KMS-11 (cell line): Measurements from ENCODE around the gene TAS2R4.
"Not testable (repeated sequence)": the region's sequence is repeated elsewhere in the genome, so short reads cannot be mapped to it uniquely, and the experiment has no call there.

Source experiments
- H2AFZ ChIP-seq: fragments of 200-600 bp; sonication (generic); 2 replicates; pipeline ENCODE4 v1.6.1; 2016; ENCODE audit warnings: antibody characterized with exemption, mixed run types, low read depth
- H3K27ac ChIP-seq: fragments of 200-600 bp; sonication (generic); 2 replicates; pipeline ENCODE4 v1.6.1; 2016; ENCODE audit warnings: mild to moderate bottlenecking, mixed run types
- H3K27me3 ChIP-seq: fragments of 200-600 bp; sonication (generic); 2 replicates; pipeline ENCODE4 v1.6.1; 2017; ENCODE audit warnings: mild to moderate bottlenecking, low read depth, mixed run types, moderate library complexity; ENCODE audit not compliant: insufficient read depth
- H3K36me3 ChIP-seq: fragments of 200-600 bp; sonication (generic); 2 replicates; pipeline ENCODE4 v1.6.1; 2017; ENCODE audit warnings: mild to moderate bottlenecking, mixed run types; ENCODE audit not compliant: insufficient read depth
- H3K4me1 ChIP-seq: fragments of 200-600 bp; sonication (generic); 2 replicates; pipeline ENCODE4 v1.6.1; 2016; ENCODE audit warnings: mild to moderate bottlenecking, low read depth, mixed run types; ENCODE audit not compliant: poor library complexity, severe bottlenecking
- H3K4me2 ChIP-seq: fragments of 200-600 bp; sonication (generic); 2 replicates; pipeline ENCODE4 v1.7.0; 2016; ENCODE audit warnings: mild to moderate bottlenecking, mixed run types
- H3K4me3 ChIP-seq: fragments of 200-600 bp; sonication (generic); IDR thresholded peaks from 2 replicates; pipeline ENCODE4 v1.6.1; 2017; ENCODE audit warnings: low read depth, low read length, mixed read lengths; ENCODE audit not compliant: insufficient read depth
- H3K79me2 ChIP-seq: fragments of 200-600 bp; sonication (generic); 2 replicates; pipeline ENCODE4 v1.6.1; 2016; ENCODE audit warnings: low read depth, mixed run types; ENCODE audit not compliant: insufficient read depth
- H3K9ac ChIP-seq: fragments of 200-600 bp; sonication (generic); 2 replicates; pipeline ENCODE4 v1.6.1; 2016; ENCODE audit warnings: mild to moderate bottlenecking, mixed run types
- H4K20me1 ChIP-seq: fragments of 200-600 bp; sonication (generic); 2 replicates; pipeline ENCODE4 v1.6.1; 2016; ENCODE audit warnings: mild to moderate bottlenecking, mixed run types; ENCODE audit not compliant: insufficient read depth
- CTCF ChIP-seq: fragments of 200-600 bp; sonication (generic); conservative IDR thresholded peaks from 2 replicates; pipeline ENCODE4 v1.6.1; 2017; ENCODE audit warnings: low read depth, mild to moderate bottlenecking, antibody characterized with exemption, low read length, moderate library complexity, mixed read lengths

The TAS2R4 gene

GRCh38 chr7:141763797-141764196 is 12.7 kb upstream of the TAS2R4 start, which contains the start of gene TAS2R3:
Gene TAS2R3, plus strand, starts transcription at chr7:141764097. Its CDS starts 62 bp downstream, at chr7:141764159.
- no peaks in the 10 kb centered on the region for H4K20me1 ChIP-seq
- no peaks in the 10 kb centered on the region for H3K79me2 ChIP-seq
- H3K36me3 ChIP-seq, result peaks cover 3% of the 10 kb centered on the region; the same call in 1 of the 2 replicates
- no peak within 1 kb of the TSS for H3K4me3 ChIP-seq
- no peak within 1 kb of the TSS for H3K27ac ChIP-seq
- H3K4me2 ChIP-seq, result no peak within 1 kb of the TSS
- H2AFZ ChIP-seq, result no peak within 1 kb of the TSS
- H3K9ac ChIP-seq, result no peak within 1 kb of the TSS
- no peak for TF ChIP-seq CTCF
- no peaks in the 10 kb centered on the region for H3K27me3 ChIP-seq
- H3K4me1 ChIP-seq, result no peaks in the 10 kb centered on the region

DNA sequence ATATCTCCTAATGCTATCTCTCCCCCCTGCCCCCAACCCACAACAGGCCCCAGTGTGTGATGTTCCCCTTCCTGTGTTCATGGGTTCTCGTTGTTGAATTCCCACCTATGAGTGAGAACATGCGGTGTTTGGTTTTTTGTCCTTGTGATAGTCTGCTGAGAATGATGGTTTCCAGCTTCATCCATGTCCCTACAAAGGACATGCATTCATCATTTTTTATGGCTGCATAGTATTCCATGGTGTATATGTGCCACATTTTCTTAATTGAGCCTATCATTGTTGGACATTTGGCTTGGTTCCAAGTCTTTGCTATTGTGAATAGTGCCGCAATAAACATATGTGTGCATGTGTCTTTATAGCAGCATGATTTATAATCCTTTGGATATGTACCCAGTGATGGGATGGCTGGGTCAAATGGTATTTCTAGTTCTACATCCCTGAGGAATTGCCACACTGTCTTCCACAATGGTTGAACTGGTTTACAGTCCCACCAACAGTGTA is 6.3 kb upstream of the TAS2R4 start:
- H3K9ac ChIP-seq, H3K4me1 ChIP-seq, H3K4me2 ChIP-seq, H3K36me3 ChIP-seq, H3K4me3 ChIP-seq, H4K20me1 ChIP-seq, H2AFZ ChIP-seq, H3K27ac ChIP-seq, H3K27me3 ChIP-seq, H3K79me2 ChIP-seq: not testable (repeated sequence)

DNA sequence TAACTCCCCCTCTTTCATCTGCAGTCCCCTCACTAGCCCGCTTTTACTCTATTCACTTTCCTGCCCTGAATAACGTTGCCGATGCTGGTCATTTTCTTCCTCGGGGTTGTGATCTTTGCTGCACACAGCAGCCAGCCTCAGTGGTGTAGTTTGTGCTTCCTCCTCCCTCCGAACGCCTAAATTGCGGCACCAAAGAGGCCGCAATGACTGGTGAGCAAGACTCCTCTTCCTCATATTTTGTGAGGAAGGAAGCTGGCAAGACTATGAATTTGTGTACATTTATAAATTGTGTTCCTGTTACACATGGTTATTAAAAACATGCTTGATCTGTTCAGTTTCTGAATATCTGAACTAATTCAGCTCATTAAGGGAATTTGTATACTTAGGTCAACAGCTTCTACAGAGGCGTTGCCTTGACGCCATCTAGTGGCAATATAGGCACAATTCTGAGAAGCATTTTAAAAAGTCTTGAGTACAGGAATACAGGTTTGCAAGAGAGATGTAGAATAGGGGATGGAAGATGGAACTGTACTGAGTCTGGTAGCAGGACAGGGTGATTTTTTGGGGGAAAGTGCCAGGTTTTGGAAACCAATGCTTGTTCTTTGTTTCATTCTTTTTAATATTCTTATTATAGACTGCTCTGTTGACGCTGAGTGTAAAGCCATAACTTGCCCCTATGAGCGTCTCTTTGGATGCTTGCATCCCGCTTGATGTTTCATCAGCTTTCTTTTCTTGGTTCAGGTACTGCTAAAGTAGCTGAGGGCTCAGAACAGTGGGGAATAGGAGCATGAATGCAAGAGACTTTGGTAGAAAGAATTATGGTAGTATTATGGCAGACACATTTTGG is 9.5 kb downstream of the TAS2R4 start:
- no peak overlapping the region for H3K27ac ChIP-seq
- no peak overlapping the region for H3K9ac ChIP-seq
- no peaks in the 10 kb centered on the region for H3K79me2 ChIP-seq
- H3K4me1 ChIP-seq, result no peaks in the 10 kb centered on the region
- TF ChIP-seq CTCF, result peak; percentile 95
- H4K20me1 ChIP-seq, result no peaks in the 10 kb centered on the region
- no peak overlapping the region for H2AFZ ChIP-seq
- no peaks in the 10 kb centered on the region for H3K27me3 ChIP-seq
- H3K36me3 ChIP-seq, result no peaks in the 10 kb centered on the region
- H3K4me2 ChIP-seq, result no peak overlapping the region
- no peak overlapping the region for H3K4me3 ChIP-seq

GRCh38 chr7:141788296-141788695 is 11.8 kb downstream of the TAS2R4 start:
- Histone ChIP-seq H4K20me1 (no peaks in the 10 kb centered on the region), H3K4me1 (no peaks in the 10 kb centered on the region), H3K27me3 (no peaks in the 10 kb centered on the region), H3K4me2 (no peak overlapping the region), H3K9ac (no peak overlapping the region), H3K27ac (no peak overlapping the region), H2AFZ (no peak overlapping the region), H3K4me3 (no peak overlapping the region), H3K79me2 (no peaks in the 10 kb centered on the region), H3K36me3 (no peaks in the 10 kb centered on the region)
- TF ChIP-seq CTCF, result no peak

DNA sequence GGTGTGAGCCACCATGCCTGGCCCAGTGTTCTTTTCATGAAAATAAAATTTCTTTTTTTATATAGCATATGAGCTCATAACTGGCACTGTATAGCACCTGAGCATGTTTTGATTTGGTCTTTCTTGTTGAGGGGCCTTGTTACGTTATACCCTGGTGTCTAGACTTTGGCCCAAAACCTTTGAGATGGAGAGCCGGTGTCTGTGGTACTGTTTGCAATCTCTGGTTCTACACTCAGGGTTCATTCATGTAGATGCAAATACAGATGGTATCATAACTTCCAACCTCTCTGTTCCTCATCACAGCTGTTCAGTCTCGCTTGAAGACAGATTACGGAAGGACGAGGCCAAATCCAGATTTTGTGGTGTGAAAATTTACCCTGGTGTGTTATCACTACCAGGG is 13.4 kb downstream of the TAS2R4 start, which contains the start of gene TAS2R5:
Gene TAS2R5, plus strand, starts transcription at position 301 of the 400 bp plus-strand sequence. CDS start 145 bp downstream, outside the sequence.
- Histone ChIP-seq H3K79me2 (no peaks in the 10 kb centered on the region), H3K36me3 (no peaks in the 10 kb centered on the region), H3K27ac (no peak within 1 kb of the TSS), H3K4me2 (no peak within 1 kb of the TSS), H2AFZ (no peak within 1 kb of the TSS), H3K27me3 (no peaks in the 10 kb centered on the region), H3K4me3 (no peak within 1 kb of the TSS), H4K20me1 (no peaks in the 10 kb centered on the region), H3K9ac (no peak within 1 kb of the TSS), H3K4me1 (no peaks in the 10 kb centered on the region)
- no peak for TF ChIP-seq CTCF
